GM23338 (cell line): ENCODE measurements around the gene RNF121. TPM values are rescaled to one million over a fixed set of nuclear protein-coding genes. Genes with fewer than 3 reads are reported as not detected.

Experiments used
- ATAC-seq: fragments of 200-7000 bp; cut with Tn5 transposase; 3 replicates; pipeline ENCODE4 v1.9.1; 2020
- DNase-seq: peaks from one replicate; pipeline ENCODE4 v3.0.0-alpha.2; 2015; ENCODE audit warnings: low spot score
- H2AFZ ChIP-seq: fragments of 200-600 bp; sonication (generic); 2 replicates; pipeline ENCODE4 v1.8.0; 2016; ENCODE audit warnings: antibody characterized with exemption, mild to moderate bottlenecking, moderate library complexity
- H3F3A ChIP-seq: fragments of 200-600 bp; sonication (generic); replicated peaks from 2 replicates; pipeline ENCODE4 v1.8.0; 2017; ENCODE audit warnings: antibody characterized with exemption, mixed run types, low read depth
- H3K27ac ChIP-seq: fragments of 200-600 bp; sonication (generic); 2 replicates; pipeline ENCODE4 v1.6.1; 2016; ENCODE audit warnings: low read depth
- H3K27me3 ChIP-seq: fragments of 200-600 bp; sonication (generic); 2 replicates; pipeline ENCODE4 v1.8.0; 2016; ENCODE audit warnings: mild to moderate bottlenecking, mixed run types, moderate library complexity; ENCODE audit not compliant: insufficient read depth
- H3K36me3 ChIP-seq: fragments of 200-600 bp; sonication (generic); 2 replicates; pipeline ENCODE4 v1.8.0; 2016; ENCODE audit warnings: mild to moderate bottlenecking; ENCODE audit not compliant: insufficient read depth
- H3K4me1 ChIP-seq: fragments of 200-600 bp; sonication (generic); 2 replicates; pipeline ENCODE4 v1.8.0; 2016; ENCODE audit warnings: mild to moderate bottlenecking, moderate library complexity; ENCODE audit not compliant: insufficient read depth
- H3K4me2 ChIP-seq: fragments of 200-600 bp; sonication (generic); 2 replicates; pipeline ENCODE4 v1.7.1; 2017; ENCODE audit warnings: mixed run types
- H3K4me3 ChIP-seq: fragments of 200-600 bp; sonication (generic); 2 replicates; pipeline ENCODE4 v1.6.1; 2016; ENCODE audit warnings: mixed run types
- H3K79me2 ChIP-seq: fragments of 200-600 bp; sonication (generic); replicated peaks from 2 replicates; pipeline ENCODE4 v1.8.0; 2017; ENCODE audit warnings: mild to moderate bottlenecking; ENCODE audit not compliant: insufficient read depth
- H3K9me2 ChIP-seq: fragments of 200-600 bp; sonication (generic); 2 replicates; pipeline ENCODE4 v1.8.0; 2017; ENCODE audit not compliant: insufficient read depth
- H4K20me1 ChIP-seq: fragments of 200-600 bp; sonication (generic); replicated peaks from 2 replicates; pipeline ENCODE4 v1.8.0; 2017; ENCODE audit warnings: mild to moderate bottlenecking; ENCODE audit not compliant: insufficient read depth
- H3K27ac Mint-ChIP-seq: 2 replicates; pipeline ENCODE4 v1.8.0; 2020; ENCODE audit warnings: inconsistent platforms, mild to moderate bottlenecking, moderate library complexity, mixed read lengths
- H3K27me3 Mint-ChIP-seq: 3 replicates; pipeline ENCODE4 v1.8.0; 2022; ENCODE audit warnings: low read depth, mild to moderate bottlenecking, moderate library complexity, mixed read lengths, inconsistent platforms; ENCODE audit not compliant: insufficient read depth, poor library complexity
- H3K36me3 Mint-ChIP-seq: 3 replicates; pipeline ENCODE4 v1.8.0; 2021; ENCODE audit warnings: low read depth, mild to moderate bottlenecking, inconsistent platforms, moderate library complexity, mixed read lengths
- H3K4me1 Mint-ChIP-seq: 3 replicates; pipeline ENCODE4 v1.8.0; 2020; ENCODE audit warnings: mild to moderate bottlenecking, inconsistent platforms, mixed read lengths
- H3K4me3 Mint-ChIP-seq: 3 replicates; pipeline ENCODE4 v1.8.0; 2021; ENCODE audit warnings: moderate library complexity, mild to moderate bottlenecking, inconsistent platforms, mixed read lengths
- H3K9me3 Mint-ChIP-seq: 3 replicates; pipeline ENCODE4 v1.8.0; 2020; ENCODE audit warnings: moderate library complexity, mild to moderate bottlenecking, inconsistent platforms, mixed read lengths
- CREB1 ChIP-seq: fragments of 250-450 bp; sonication (Bioruptor Pico); IDR thresholded peaks from 2 replicates; pipeline ENCODE4 v1.5.0; 2020; ENCODE audit warnings: low read depth, mild to moderate bottlenecking, moderate library complexity
- ETS1 ChIP-seq: IDR thresholded peaks from 2 replicates; pipeline ENCODE4 v1.6.1; 2016; ENCODE audit warnings: antibody characterized with exemption
- EZH2 ChIP-seq: fragments of 200-600 bp; sonication (generic); IDR thresholded peaks from one replicate; pipeline ENCODE4 v1.8.0; 2017; ENCODE audit warnings: antibody characterized with exemption, mild to moderate bottlenecking, low read depth; ENCODE audit not compliant: unreplicated experiment
- EZH2phosphoT487 ChIP-seq: fragments of 200-600 bp; sonication (generic); IDR thresholded peaks from one replicate; pipeline ENCODE4 v1.8.1; 2018; ENCODE audit warnings: antibody characterized with exemption; ENCODE audit not compliant: unreplicated experiment
- JUNB ChIP-seq: IDR thresholded peaks from one replicate; pipeline ENCODE4 v1.6.1; 2016; ENCODE audit warnings: antibody characterized with exemption; ENCODE audit not compliant: unreplicated experiment
- NANOG ChIP-seq: IDR thresholded peaks from 2 replicates; pipeline ENCODE4 v1.6.1; 2016; ENCODE audit warnings: antibody characterized with exemption, borderline replicate concordance
- POLR2AphosphoS5 ChIP-seq: IDR thresholded peaks from 2 replicates; pipeline ENCODE4 v1.6.1; 2016; ENCODE audit warnings: antibody characterized with exemption, low read depth
- REST ChIP-seq: IDR thresholded peaks from one replicate; pipeline ENCODE4 v1.6.1; 2018; ENCODE audit warnings: antibody characterized with exemption; ENCODE audit not compliant: unreplicated experiment
- STAT1 ChIP-seq: IDR thresholded peaks from one replicate; pipeline ENCODE4 v1.6.1; 2016; ENCODE audit warnings: antibody characterized with exemption; ENCODE audit not compliant: unreplicated experiment
- ZNF331 ChIP-seq: fragments of 250-450 bp; sonication (Bioruptor Pico); IDR thresholded peaks from 2 replicates; pipeline ENCODE4 v1.5.0; 2020; ENCODE audit warnings: low read depth, mild to moderate bottlenecking, moderate library complexity
- polyA plus RNA-seq: library from polyadenylated mRNA; unstranded; fragments of >200 nt; fragmentation: Nextera tagmentation; extraction: Ambion mirVana; gene quantifications from 2 replicates; pipeline ENCODE4 v1.2.1, GENCODE V29; 2016
- total RNA-seq: library from RNA; depleted of rRNA; stranded (reverse); fragments of >200 nt; shearing (Covaris generic); gene quantifications from 2 replicates; pipeline ENCODE4 v1.2.3, GENCODE V29; 2014

The RNF121 gene
- total and polyA plus RNA-seq, 2 experiments from 2014 or later, result 7.8 to 37.7 TPM

GRCh38 chr11:72018171-72018570 is 89.3 kb downstream of the RNF121 start (continued):
- TF ChIP-seq ZNF331 (CRISPR knock-in tag) (no peak), STAT1 (no peak), EZH2 (no peak), CREB1 (CRISPR knock-in tag) (no peak), POLR2AphosphoS5 (no peak), ETS1 (no peak)

- H3K36me3 Mint-ChIP-seq, result peaks cover 67% of the 10 kb centered on the region
- no peaks in the 10 kb centered on the region for H3K79me2 ChIP-seq
- no peak overlapping the region for H3K4me3 ChIP-seq
- H3K4me1 Mint-ChIP-seq, result peaks cover 4% of the 10 kb centered on the region
- H3K27ac Mint-ChIP-seq, result no peak overlapping the region
- peaks cover 11% of the 10 kb centered on the region for H4K20me1 ChIP-seq
- TF ChIP-seq CREB1 (CRISPR knock-in tag), result no peak
- H3F3A ChIP-seq, result peaks cover 4% of the 10 kb centered on the region; the same call in 1 of the 2 replicates
- H3K9me3 Mint-ChIP-seq, result no peaks in the 10 kb centered on the region
- H2AFZ ChIP-seq, result no peak overlapping the region
- H3K27me3 ChIP-seq, result no peaks in the 10 kb centered on the region
- ATAC-seq, result no peak
- DNase-seq, result no peak
- no peak overlapping the region for H3K4me2 ChIP-seq
- peaks cover 41% of the 10 kb centered on the region for H3K36me3 ChIP-seq
- H3K27ac ChIP-seq, result no peak overlapping the region
- no peak overlapping the region for H3K4me3 Mint-ChIP-seq
- no peaks in the 10 kb centered on the region for H3K4me1 ChIP-seq
- H3K9me2 ChIP-seq, result no peaks in the 10 kb centered on the region
- peaks cover 6% of the 10 kb centered on the region for H3K27me3 Mint-ChIP-seq
Measured at GRCh38 chr11:72023335-72023734, 94.5 kb downstream of the RNF121 start.

GRCh38 chr11:72024069-72024754 is 95.4 kb downstream of the RNF121 start:
- Histone ChIP-seq H3K79me2 (no peaks in the 10 kb centered on the region), H2AFZ (no peak overlapping the region), H3K27ac (no peak overlapping the region), H3K27me3 (no peaks in the 10 kb centered on the region), H4K20me1 (peaks cover 11% of the 10 kb centered on the region), H3K4me3 (no peak overlapping the region), H3K4me1 (no peaks in the 10 kb centered on the region), H3K4me2 (no peak overlapping the region), H3K9me2 (no peaks in the 10 kb centered on the region), H3K36me3 (peaks cover 37% of the 10 kb centered on the region), H3F3A (peaks cover 4% of the 10 kb centered on the region; the same call in 1 of the 2 replicates)
- DNase-seq (no peak), ATAC-seq (no peak)
- Mint-ChIP-seq H3K27me3 (peaks cover 6% of the 10 kb centered on the region), H3K36me3 (peaks cover 63% of the 10 kb centered on the region), H3K27ac (no peak overlapping the region), H3K9me3 (no peaks in the 10 kb centered on the region), H3K4me3 (no peak overlapping the region), H3K4me1 (peaks cover 4% of the 10 kb centered on the region)
- TF ChIP-seq POLR2AphosphoS5 (no peak), ETS1 (no peak), EZH2phosphoT487 (no peak), REST (no peak), CREB1 (CRISPR knock-in tag) (no peak), ZNF331 (CRISPR knock-in tag) (no peak), JUNB (no peak), NANOG (no peak), STAT1 (no peak)
